GF-D8 (cell line): ENCODE measurements around the gene EXOSC9.
A peak's percentile ranks its signal among the peaks of the same experiment; 100 is the strongest.

ENCODE experiments used
- DNase-seq: peaks from one replicate; lab custom pipeline; 2025; lab: John Stamatoyannopoulos, UW

EXOSC9 gene

DNA sequence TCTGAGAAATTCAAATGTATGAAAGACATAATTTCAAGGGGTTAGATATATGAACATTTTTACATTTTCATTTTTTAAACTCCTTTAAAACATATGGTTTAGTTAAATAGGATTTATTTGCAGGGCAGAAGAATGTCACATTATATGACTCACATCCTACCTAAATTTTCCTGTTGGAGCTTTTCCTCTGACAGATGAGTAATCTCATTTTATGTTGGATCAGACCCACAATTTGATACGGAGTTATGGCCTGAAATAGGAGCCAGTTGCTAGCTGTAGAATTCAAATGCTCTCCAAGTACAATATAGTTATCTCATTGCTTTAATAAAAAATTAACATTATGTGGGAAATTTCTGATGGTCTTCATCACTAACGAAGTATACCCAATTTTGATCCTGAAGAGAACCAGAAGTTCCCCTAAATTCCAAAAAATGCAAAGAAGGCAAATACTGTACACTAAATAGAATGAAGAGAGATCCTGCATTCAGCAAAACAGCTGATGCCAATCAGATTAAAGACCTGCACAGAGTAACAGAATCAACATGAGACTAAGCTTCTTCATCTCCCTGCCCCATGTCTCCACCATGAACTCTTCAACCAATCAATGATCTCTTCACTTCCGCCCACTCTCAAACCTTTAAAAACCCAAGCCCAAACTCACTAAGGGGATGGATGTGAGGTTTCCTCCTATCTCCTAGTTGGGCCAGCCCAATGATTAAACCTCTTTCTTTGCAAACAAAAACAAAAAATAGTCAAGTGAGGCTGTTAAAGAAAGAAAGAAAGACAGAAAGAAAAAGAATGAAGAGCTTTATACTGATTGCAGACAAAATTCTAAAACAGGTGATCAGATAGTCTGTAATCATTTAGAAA lies 10.9 kb upstream of the EXOSC9 start:
- DNase-seq, result no peak

DNA sequence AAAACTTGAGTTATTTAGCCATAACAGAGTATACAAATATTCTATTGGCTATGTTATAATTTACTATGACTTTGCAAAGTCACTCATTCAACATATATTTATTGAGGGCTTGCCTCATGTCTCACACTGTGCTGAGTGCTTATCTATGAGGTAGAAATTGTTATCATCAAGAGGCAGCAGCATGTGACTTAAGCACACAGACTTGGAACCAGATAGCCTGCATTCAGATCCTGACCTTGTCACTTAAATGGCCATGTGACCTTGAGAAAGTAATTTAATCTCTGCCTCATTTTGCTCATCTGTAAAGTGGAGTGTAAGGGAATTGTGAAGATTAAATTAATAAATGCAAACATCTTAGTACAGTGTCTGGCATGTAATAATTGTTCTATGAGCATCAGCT lies 10.1 kb upstream of the EXOSC9 start:
- DNase-seq, result no peak

DNA sequence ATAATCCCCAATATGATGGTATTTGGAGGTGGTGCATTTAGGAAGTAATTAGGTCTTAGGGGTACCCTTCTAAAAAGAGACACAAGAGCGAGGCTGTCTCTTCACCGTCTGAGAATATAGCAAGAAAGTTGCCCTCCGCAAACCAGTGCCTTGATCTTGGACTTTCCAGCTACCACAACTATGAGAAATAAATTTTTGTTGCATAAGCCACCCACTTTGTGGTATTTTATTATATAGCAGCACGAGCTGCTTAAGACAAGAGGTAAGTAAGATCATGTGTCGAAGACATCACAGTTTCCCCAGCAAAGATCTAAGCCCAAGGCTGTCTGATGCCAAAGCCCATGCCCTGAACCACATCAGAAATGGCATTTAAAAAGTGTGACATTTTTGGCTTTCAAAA lies 9.6 kb upstream of the EXOSC9 start:
- DNase-seq, result no peak

DNA sequence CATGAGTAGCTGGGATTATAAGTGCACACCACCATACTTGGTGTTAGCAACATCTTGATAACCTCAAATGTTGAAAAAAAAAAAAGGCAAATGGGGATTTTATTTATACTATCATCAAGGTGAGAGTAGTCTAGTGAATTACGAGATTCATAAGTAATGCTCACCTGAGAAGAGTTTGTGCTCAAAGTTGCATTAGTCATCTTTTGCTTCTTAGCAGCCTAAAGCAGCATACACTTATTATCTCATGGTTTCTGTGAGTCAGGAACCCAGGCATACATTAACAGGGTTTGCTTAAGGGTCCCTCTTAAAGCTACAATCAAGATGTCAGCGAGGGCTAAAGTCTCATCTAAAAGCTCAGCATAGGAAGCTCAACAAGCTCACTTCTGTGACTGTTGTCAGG lies 8.2 kb upstream of the EXOSC9 start:
- DNase-seq, result no peak

DNA sequence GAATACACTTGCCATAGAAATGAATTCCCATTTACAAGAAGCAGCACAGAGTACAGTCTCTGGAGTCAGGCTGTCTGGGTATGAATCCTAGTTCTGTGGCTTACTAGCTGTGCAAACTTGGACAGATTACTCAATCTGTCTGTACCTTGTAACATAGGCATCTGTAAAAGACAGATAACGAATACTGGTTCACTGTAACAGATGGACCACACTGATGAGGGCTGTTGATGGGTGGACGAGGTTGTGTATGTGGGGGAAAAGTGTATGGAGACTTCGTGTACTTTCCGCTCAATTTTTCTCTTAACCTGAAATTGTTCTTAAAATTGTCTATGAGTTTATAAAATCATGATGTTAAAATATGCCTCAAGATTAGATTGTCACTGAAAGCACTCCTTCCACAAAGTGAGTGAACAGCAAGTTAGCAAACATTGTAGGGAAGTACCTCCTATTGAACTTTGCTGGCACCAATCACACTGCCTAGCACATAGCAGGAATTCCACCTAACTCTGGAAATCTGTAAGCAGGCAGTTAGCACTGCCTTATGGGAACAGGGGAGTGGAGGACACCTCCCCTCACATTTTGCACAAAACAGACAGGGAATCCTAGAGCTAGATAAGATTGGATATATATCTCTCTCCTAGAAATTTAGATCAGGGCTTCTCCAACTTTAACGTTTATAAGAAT lies 6.5 kb upstream of the EXOSC9 start:
- no peak for DNase-seq

DNA sequence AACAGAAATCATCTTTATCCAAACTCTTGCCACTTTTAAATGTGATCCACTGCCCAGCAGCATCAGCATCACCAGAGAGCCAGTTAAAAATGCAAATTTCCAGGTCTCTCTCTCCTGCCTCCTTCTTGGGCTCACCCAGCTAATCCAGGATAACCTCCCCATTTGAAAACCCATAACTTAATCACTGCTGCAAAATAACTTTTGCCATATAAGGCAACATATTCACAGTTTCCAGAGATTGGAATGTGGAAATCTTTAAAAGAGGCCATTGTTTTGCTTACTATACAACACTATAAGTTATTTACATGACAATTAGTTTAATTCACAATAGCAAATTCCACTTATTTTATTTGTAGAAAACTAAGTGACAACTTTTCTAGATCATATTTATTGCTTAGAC lies 4.8 kb upstream of the EXOSC9 start:
- DNase-seq, result no peak

DNA sequence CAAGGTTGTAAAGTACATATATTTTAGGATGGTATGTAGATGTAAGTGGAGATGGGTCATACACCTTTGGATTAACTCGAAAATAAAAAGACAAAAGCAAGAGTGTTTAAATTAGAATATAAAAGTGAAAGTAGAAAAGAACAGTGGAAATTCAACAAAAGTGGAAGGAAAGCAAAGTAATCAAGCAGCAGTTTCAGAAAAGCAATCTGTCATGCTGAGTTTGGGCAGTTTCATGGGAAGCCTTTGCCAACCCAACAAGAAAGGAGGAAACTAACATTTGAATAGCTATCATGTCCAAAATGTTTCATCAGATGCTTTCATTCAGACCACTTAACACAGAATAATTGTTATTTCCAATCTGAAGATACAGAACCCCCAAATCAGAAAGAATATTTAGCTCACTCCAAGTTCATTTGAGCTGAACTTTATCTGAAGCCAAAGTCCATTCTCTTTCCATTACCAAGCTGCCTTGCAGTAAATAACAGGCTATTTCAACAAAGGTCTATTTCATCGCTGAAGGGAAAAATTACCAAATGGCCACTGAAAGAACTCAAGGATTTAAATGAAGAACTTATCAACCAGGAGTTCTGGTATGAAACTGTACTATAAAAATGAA lies 1.8 kb upstream of the EXOSC9 start:
- no peak for DNase-seq

DNA sequence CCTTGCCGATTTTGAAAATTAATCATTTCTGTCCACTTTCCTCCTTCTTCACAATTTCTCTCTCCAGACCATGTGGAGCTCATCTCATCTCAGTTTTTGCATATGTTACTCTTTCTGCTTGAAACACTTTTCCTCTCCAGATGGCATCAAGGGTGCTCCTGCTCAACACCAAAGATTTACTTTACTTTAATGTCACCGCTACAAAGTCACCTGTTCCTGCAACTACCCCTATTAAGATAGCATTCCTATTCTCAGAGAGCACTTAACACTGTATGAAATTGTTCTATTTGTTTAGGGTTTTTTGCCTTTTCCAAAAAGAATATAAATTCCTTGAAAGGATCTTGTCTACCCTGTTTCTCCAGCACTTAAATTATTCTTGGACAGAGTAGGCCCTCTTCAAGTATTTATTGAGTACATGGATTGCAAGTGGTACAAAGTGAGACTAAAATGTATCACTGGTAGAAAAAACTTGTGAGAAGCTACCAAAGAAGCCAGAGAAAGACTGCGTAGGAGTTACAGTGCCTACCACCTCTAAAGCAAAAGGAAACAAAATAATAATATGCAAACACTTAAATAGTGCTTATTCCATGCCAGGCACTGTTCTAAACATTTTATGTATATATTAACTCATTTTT lies 1.1 kb upstream of the EXOSC9 start:
- DNase-seq, result no peak

DNA sequence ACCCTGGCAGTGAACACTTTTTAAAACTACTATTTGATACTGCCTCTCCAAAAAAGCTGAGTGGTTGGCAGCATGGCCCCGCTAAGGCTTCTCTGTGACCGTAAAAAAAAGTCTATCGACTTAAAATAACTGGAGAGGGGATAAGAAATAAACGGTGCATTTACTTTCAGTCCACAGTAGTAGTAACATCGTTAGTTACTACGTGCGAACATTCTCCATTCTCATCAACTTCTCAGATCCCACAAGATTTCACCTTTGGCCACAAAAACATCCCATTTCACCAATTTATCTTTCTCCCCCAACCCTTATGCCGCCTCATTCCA lies 524 bp upstream of the EXOSC9 start:
- DNase-seq, result peak; percentile 45

DNA sequence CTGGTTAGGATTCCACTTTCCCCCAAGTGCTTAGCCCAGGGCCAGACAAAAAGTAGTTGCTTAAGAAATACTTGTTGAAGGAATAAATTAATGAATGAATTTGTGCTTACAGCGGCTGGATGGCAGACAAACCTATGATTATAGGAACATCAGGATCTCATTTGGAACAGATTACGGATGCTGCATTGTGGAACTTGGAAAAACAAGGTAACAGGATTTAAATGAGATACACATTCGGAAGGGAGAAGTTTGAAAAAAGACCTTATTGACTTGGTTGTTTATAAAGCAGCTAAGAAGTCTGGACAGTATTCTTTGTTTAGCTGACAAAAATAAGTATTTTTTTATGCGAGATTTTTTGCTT lies 572 bp downstream of the EXOSC9 start:
- no peak for DNase-seq

DNA sequence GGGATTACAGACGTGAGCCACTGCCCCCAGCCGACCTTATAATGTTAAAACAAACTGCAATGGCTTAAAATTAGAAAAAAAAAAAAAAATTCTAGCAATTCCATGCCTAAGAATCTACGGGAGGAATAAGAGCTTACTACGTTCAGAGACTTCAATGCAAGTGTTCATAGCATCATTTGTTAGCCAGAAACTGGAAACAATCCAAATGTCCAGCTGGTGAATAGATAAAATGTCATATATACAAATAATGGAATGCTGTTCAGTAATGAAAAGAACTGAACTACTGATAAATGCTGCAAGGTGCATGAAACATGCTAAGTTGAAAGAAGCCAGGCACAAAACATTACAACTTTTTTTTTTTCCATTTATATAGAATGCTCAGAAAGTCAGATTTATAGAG lies 5.3 kb downstream of the EXOSC9 start:
- no peak for DNase-seq

DNA sequence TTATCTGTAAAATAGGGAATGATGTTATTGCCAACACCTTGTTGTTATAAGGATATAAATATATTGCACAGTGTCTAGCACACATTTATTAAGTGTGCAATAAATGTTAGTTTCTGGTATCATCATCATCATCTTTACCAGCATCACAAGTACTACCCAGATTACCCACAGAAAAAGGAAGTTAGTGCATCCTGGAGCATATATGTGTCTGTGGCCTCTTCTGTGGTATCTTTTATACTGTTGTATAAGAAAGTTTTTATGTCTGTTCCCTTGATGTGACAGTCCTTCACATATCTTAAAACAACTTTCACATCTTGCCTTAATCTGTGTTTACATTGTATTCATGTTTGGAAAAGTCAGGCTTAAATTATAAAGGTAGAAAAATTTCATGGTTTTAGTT lies 10.0 kb downstream of the EXOSC9 start:
- no peak for DNase-seq

DNA sequence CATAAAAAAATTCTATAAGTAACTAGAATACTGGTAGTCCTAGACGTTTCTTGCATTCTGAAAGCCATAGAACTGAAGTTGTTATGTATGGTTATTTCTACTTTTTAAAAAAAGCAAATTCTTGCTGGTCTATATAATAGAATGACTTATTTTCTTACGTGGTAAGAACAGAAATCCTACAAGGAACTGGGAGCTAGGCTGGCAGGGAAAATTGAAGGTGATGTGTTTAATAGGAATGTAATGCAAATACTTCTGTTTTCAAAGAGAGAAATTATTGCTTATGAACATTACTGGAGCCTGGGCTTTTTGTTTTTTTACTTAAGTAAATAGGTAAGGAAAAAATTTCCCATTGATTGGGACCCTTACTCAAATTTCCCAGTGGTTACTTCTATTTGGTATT lies 13.6 kb downstream of the EXOSC9 start:
- no peak for DNase-seq

DNA sequence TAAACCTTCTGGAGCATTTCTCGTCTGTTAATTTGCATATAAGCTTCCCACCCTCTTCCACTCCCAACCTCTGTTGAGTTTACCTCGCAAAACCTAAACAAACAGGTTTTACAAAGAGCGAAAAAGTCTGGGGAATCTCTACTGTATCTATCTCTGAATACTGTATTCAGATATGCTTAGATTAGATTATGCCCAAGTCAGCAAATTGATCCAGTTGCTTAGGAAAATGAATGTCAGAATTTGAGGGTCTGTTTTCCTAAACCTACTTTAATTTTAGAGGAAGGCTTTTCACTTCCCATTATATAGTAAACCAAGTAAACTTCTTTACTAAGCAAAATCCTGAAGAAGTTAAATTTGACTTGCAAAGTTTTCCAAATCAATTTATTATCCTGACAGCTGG lies 15.9 kb downstream of the EXOSC9 start:
- no peak for DNase-seq

DNA sequence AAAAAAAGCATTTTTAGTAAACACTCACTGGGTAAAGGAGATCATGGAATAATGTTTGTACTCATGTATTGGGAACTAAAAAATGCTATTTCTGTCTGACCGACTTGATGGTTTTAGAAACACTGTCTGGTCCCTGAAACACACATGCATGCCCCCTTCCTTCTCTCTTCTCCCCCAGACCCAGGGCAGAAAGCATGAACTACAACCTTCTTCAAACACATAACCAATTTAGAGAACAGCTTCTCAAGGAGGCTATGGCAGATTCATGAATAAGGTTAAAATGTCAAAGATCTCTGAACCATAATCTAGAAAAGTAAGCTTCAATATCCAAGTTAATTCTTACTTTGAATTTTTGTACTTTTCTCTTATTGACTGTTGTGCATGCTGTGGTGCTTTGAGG lies 16.6 kb downstream of the EXOSC9 start:
- no peak for DNase-seq

DNA sequence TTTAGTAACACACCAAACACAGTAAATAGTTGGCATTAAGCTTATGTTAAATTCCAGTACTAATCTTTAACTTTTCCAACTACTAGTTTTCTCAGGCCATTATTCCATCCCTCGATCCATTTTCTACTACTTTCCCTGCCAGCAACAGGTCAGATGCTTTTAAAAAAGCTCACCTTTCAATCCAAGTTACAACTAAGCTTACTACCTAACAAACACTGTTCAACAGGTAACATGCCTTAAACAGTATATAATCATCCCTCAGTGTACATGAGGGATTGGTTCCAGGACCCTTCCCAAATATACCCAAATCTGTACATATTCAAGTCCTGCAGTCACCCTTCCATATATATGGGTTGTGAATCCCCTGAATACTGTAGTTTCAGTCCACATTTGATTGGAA lies 17.1 kb downstream of the EXOSC9 start:
- no peak for DNase-seq

DNA sequence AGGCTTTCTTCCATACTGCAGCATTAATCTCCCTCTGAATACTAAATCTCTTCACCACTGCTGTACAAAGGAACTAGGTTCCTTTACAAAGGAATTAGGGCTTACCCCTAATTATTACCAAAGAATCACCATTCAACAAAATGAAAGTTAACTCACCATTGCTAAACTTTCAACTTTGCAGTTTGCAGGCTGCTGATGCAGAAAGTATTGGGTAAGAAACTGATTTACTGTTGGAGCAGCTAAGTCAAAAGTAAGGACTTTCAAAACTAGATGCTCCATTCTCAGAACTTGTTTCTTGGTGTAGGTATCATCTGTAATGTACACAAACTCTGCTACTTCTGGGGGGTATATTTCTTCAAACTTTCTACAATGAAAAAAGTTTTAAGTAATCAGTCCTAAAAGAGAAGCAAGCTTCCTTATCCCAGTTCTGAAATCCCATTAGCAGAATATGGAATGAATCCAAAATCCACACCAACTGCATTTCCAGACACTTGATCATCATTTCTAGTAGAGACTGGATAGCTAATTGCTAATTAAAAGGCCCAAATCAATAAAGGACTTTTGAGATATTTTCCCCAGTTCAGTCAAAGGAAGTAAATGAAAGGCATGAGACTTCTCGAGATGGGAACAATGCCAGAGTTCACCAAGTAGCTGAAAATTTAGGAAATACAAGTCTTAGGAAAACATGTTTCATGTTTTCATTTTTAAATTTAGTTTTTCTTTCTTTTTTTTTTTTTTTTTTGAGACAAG lies 18.3 kb downstream of the EXOSC9 start:
- no peak for DNase-seq

DNA sequence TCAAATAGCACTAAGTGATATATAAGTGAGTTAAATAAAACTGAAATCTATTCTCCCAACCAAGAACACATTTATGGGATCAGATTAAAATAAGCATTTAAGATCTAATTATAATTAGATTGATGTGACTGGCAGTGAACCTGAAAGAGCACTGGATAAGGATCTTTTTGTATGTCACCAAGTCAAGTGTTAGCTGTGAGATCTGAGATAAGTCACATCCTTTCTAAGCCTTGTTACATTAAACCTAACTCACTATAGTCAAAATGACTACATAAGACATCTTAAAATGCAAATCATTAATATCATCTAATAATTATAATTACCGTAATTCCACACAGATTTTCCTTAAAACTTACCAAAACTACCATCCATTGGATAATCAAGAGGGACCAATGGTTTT lies 20.9 kb downstream of the EXOSC9 start:
- DNase-seq, result no peak

DNA sequence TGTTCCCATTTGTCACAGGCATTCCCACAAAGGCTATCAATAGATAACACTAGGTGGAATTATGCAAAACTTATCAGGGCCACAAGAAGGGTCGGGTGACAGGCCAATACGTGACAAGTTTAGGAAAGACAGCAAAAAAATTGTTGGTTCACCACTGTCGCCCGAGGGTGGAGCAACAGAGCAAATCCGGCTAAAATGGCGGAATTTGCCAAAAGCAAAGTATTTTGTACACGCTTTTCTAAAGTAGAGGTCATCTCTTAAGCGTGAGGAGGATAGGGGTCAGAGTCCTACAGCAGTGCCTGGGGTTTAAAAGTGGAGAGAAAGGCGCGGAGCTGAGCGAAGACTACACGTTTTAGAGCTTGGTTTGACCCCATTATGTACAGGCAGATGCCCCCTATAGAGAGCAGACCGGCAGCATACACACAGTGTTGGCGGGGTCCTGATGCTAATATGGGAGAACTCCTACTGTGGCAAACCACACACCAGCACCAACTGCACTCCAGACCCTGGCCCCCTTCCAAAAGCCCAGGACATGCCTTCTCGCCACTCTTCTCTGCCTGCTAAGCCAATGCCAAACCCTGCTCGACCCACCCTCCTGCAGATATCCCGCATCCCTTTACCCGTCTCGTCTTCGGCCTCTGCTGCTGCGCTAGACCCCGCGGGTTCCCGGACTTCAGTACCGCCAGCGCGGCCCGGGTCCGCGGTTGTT lies 21.8 kb downstream of the EXOSC9 start:
- DNase-seq, result peak; percentile 16

DNA sequence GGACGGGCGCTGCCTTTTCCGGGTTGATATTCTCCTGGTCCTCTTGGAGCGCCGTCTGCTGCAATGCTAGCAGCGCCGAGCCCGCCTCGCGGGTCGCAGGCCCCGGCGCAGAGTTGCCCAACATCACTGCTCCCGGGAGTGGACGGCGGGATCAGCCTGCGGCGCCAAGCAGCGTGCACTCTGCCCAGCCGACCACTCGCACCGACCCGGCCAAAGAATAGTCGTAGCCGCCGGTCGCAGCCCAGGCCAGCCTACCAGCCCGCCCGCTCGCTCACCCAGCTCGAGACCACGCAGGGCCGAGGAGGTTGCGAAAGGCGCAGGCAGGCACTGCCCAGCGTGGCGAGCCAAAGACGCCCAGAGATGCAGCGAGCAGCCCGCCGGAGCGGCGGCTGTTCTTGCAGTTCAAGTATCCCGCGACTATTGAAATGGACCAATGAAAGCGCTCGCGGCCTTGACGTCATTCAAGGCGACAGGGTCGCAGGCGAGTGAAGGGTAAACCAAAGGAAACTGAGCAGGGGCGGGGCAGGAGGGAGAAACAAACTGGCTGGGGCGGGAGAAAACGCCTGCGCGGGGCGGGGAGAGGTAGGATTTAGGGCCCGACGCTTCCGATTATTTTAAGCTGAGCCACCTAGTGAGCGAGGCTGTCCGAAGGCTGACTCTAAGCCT lies 22.5 kb downstream of the EXOSC9 start, which contains the start of gene CCNA2:
Gene CCNA2 (minus strand): TSS at position 379 of the 666 bp plus-strand sequence. CDS start 255 bp downstream, at position 124.
- DNase-seq, result peak; percentile 88

DNA sequence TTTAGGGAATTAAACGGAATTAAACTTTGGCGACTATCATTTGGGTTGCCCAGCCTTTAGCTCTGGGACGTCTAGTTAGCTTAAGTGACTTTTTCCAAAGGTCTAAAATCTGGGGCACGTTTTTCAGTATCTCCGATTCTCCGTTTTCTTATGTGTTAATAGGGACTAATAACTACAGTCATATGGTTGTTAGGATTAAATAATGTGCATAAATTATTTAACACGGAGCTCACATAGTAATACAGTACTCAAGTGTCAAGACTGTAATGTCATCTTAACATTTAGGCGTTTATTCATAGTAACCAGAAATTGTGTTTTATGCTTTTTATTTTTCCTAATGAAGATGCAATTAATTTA lies 23.0 kb downstream of the EXOSC9 start:
- DNase-seq, result no peak
